Endothelial cell of umbilical vein (primary cell): Measurements from ENCODE around the gene ETDC. TPM values are rescaled to one million over a fixed set of nuclear protein-coding genes. Genes with fewer than 3 reads are reported as not detected.

Experiments used
- BruUV-seq: library from RNA; stranded (reverse); fragments of 400-500 nt; replicated peaks from 2 replicates; lab custom pipeline; 2021; lab: Mats Ljungman, UMichigan
- CTCF ChIA-PET: fragments of 300-600, 350-600 bp; sonication (Branson Sonifier 250); formaldehyde crosslinking; loops from one replicate; lab custom pipeline; 2021; ENCODE audit warnings: antibody characterized with exemption, inconsistent platforms; lab: Charles Lee
- POLR2A ChIA-PET: fragments of 300-600, 350-600 bp; sonication (Branson Sonifier 250); formaldehyde crosslinking; loops from one replicate; lab custom pipeline; 2021; ENCODE audit warnings: antibody characterized with exemption, inconsistent platforms; lab: Charles Lee
- DNase-seq: peaks from one replicate; pipeline ENCODE4 v3.0.0-alpha.2; 2011; ENCODE audit warnings: low read depth, low spot score
- FAIRE-seq: peaks from 2 replicates; lab custom pipeline; 2011; peaks lifted over from hg19 to GRCh38; lab: Jason Lieb, UNC
- H2AFZ ChIP-seq: 2 replicates; pipeline ENCODE4 v1.6.0; 2012; ENCODE audit warnings: low read depth, low read length, control low read depth, inconsistent platforms
- H3K27ac ChIP-seq: 2 replicates; pipeline ENCODE4 v1.5.1; 2011; ENCODE audit warnings: low read depth, mild to moderate bottlenecking, control low read depth, low read length, moderate library complexity; ENCODE audit not compliant: insufficient read depth
- H3K27me3 ChIP-seq, 2 experiments: 2 replicates each; pipeline versions ENCODE4 v1.6.0 to v1.6.1; 2011; ENCODE audit warnings: low read length in 2 of 2, mixed read lengths in 1 of 2; ENCODE audit not compliant: control insufficient read depth in 2 of 2, insufficient read depth in 2 of 2
- H3K36me3 ChIP-seq, 2 experiments: 2 replicates in 1 of 2; 3 replicates in 1 of 2; pipeline ENCODE4 v1.5.1; 2011; ENCODE audit warnings: low read length in 2 of 2, mild to moderate bottlenecking in 1 of 2, moderate library complexity in 1 of 2; ENCODE audit not compliant: control insufficient read depth in 2 of 2, insufficient read depth in 2 of 2; ENCODE audit errors: extremely low read depth in 1 of 2
- H3K4me1 ChIP-seq: 3 replicates; pipeline ENCODE4 v1.5.1; 2011; ENCODE audit warnings: mild to moderate bottlenecking, low read length; ENCODE audit not compliant: control insufficient read depth, insufficient read depth; ENCODE audit errors: extremely low read depth
- H3K4me2 ChIP-seq: 2 replicates; pipeline ENCODE4 v1.6.1; 2011; ENCODE audit warnings: low read length, control low read depth, mixed read lengths; ENCODE audit not compliant: insufficient read depth
- H3K4me3 ChIP-seq, 3 experiments: fragments of 200-600 bp in 1 of 3; sonication (generic), shearing (Covaris generic) in 1 of 3; replicated peaks in 1 of 3; 2 replicates each; pipeline ENCODE4 v1.5.1; 2011 to 2016; ENCODE audit warnings: control low read depth in 3 of 3, low read length in 3 of 3, mild to moderate bottlenecking in 2 of 3, inconsistent platforms in 1 of 3, low read depth in 1 of 3, moderate library complexity in 1 of 3; ENCODE audit not compliant: insufficient read depth in 1 of 3
- H3K79me2 ChIP-seq: 2 replicates; pipeline ENCODE4 v1.6.0; 2012; ENCODE audit warnings: low read length, inconsistent platforms; ENCODE audit not compliant: control insufficient read depth, insufficient read depth
- H3K9ac ChIP-seq: replicated peaks from 2 replicates; pipeline ENCODE3; 2011; ENCODE audit warnings: low read length, control low read depth; ENCODE audit not compliant: insufficient read depth; ENCODE audit errors: extremely low read depth
- H3K9me1 ChIP-seq: replicated peaks from 3 replicates; pipeline ENCODE4 v1.6.0; 2011; ENCODE audit warnings: mild to moderate bottlenecking, low read length; ENCODE audit not compliant: control insufficient read depth, insufficient read depth; ENCODE audit errors: extremely low read depth
- H3K9me3 ChIP-seq: replicated peaks from 2 replicates; pipeline ENCODE4 v1.5.1; 2012; ENCODE audit warnings: low read length, inconsistent platforms; ENCODE audit not compliant: control insufficient read depth, insufficient read depth
- H4K20me1 ChIP-seq: replicated peaks from 2 replicates; pipeline ENCODE3; 2011; ENCODE audit warnings: mild to moderate bottlenecking, low read length; ENCODE audit not compliant: control insufficient read depth, insufficient read depth; ENCODE audit errors: extremely low read depth
- CTCF ChIP-seq, 2 donors: IDR thresholded peaks; 1 replicate in 1 of 2; 2 replicates in 1 of 2; pipeline ENCODE4 v1.5.1; 2011; ENCODE audit warnings: low read length in 2 of 2, mild to moderate bottlenecking in 2 of 2, moderate library complexity in 2 of 2, control low read depth in 1 of 2, inconsistent platforms in 1 of 2, low read depth in 1 of 2; ENCODE audit not compliant: insufficient read depth in 1 of 2; ENCODE audit errors: extremely low read depth in 1 of 2
- EZH2 ChIP-seq: IDR thresholded peaks from 2 replicates; pipeline ENCODE4 v1.6.1; 2012; ENCODE audit warnings: borderline replicate concordance, low read depth, mild to moderate bottlenecking, moderate library complexity, low read length, inconsistent platforms; ENCODE audit not compliant: severe bottlenecking
- FOS ChIP-seq: IDR thresholded peaks from 2 replicates; pipeline ENCODE4 v1.6.1; 2011; ENCODE audit warnings: mild to moderate bottlenecking, low read length, moderate library complexity, borderline replicate concordance; ENCODE audit not compliant: insufficient read depth
- GATA2 ChIP-seq: IDR thresholded peaks from 2 replicates; pipeline ENCODE4 v1.7.0; 2011; ENCODE audit warnings: low read depth, mild to moderate bottlenecking, moderate library complexity, mixed read lengths, low read length; ENCODE audit not compliant: insufficient read length, insufficient read depth
- JUN ChIP-seq: IDR thresholded peaks from 2 replicates; pipeline ENCODE4 v1.6.1; 2011; ENCODE audit warnings: borderline replicate concordance, low read depth; ENCODE audit not compliant: insufficient read length, insufficient read depth
- MAX ChIP-seq: IDR thresholded peaks from 2 replicates; pipeline ENCODE4 v1.6.1; 2011; ENCODE audit not compliant: insufficient read depth, insufficient read length
- MYC ChIP-seq: IDR thresholded peaks from one replicate; pipeline ENCODE4 v1.6.1; 2011; ENCODE audit warnings: mild to moderate bottlenecking, low read depth, low read length
- POLR2A ChIP-seq: IDR thresholded peaks from 2 replicates; pipeline ENCODE4 v1.6.1; 2012; ENCODE audit warnings: low read depth, mild to moderate bottlenecking, control low read depth, low read length
- POLR2AphosphoS5 ChIP-seq: IDR thresholded peaks from 2 replicates; pipeline ENCODE4 v1.6.1; 2012; ENCODE audit warnings: low read depth, mild to moderate bottlenecking, control low read depth, low read length, moderate library complexity; ENCODE audit not compliant: insufficient read depth
- dilution Hi-C: fragments of 300-500 bp; cut with MboI; formaldehyde crosslinking; loops from one replicate; pipeline ENCODE4 v1.15.0; 2019; ENCODE audit warnings: low sequenced_read_pairs; ENCODE audit not compliant: extremely low pct_ligation_motif_present
- intact Hi-C: fragments of 100-400 bp; cut with micrococcal nuclease; formaldehyde crosslinking; loops from one replicate; pipeline ENCODE4 v1.10.0; 2022
- polyA plus RNA-seq, 4 experiments: library from polyadenylated mRNA; depleted of rRNA in 3 of 4; stranded (reverse) in 3 of 4; unstranded in 1 of 4; fragments of >200 nt; gene quantifications; 2 replicates each; pipeline versions ENCODE4 v1.2.1 to v1.2.3, GENCODE V29; 2011 to 2012; ENCODE audit warnings: missing spikeins in 1 of 4
- total RNA-seq: library from RNA; stranded (reverse); gene quantifications from 2 replicates; pipeline ENCODE4 v1.2.3, GENCODE V29; 2021

Gene ETDC
- total and polyA plus RNA-seq, 2 donors (not counting 3 experiments of a cell fraction or from before 2014, with no cell fraction given): not detected

GRCh38 chrX:135327299-135327698, 18.0 kb downstream of the ETDC start:
- H2AFZ ChIP-seq: no peak overlapping the region
- H3K9me3 ChIP-seq: no peaks in the 10 kb centered on the region
- no peaks in the 10 kb centered on the region for H3K27me3 ChIP-seq
- no TSS peak for BruUV-seq
- no peak for FAIRE-seq
- no peak overlapping the region for H3K27ac ChIP-seq
- TF ChIP-seq GATA2 (no peak), POLR2A (no peak), MYC (no peak), JUN (peak; percentile 3), FOS (peak; percentile 56)
- H3K4me3 ChIP-seq: no peak overlapping the region
- dilution Hi-C loops (no loop called here), intact Hi-C loops (no loop called here)
- H4K20me1 ChIP-seq: no peaks in the 10 kb centered on the region
- ChIA-PET POLR2A (no interaction called here), CTCF (no interaction called here)
- H3K79me2 ChIP-seq: peaks cover 2% of the 10 kb centered on the region
- DNase-seq: peak; percentile 17
- H3K4me2 ChIP-seq: no peak overlapping the region
- no peak overlapping the region for H3K9ac ChIP-seq
- no peaks in the 10 kb centered on the region for H3K9me1 ChIP-seq
- H3K4me1 ChIP-seq: no peaks in the 10 kb centered on the region
- H3K36me3 ChIP-seq: no peaks in the 10 kb centered on the region

DNA sequence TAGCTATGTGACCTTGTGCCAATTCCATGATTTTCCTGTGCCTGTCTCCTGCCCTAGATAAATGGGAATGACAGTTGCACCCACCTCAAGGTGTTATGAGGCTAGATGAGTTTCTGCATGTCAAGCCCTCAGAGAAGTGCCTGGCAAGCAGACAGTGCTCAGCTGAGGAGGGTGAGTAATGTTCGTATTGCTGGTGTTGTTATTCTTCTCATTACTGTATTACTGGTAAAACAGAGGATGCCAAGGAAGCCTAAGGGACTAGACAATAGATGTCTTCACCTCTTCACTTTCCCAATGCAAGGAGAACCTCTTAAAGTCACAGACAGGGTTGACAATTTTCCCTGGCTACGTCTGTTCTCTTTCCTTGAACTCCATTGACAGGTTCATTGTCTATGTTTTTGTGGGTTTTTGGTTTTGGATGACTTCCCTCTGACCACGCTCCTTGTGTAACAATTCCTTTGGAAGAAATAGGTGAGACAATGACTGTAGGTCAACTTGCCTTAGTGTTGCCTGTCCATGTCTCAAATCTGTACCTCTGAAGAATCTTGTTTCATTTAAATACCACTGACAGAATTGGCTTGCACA, 19.2 kb downstream of the ETDC start:
- Histone ChIP-seq H3K27me3 (no peaks in the 10 kb centered on the region), H3K79me2 (peaks cover 2% of the 10 kb centered on the region), H3K27ac (no peak overlapping the region), H2AFZ (no peak overlapping the region), H3K9me1 (no peaks in the 10 kb centered on the region), H3K36me3 (no peaks in the 10 kb centered on the region), H3K9me3 (no peaks in the 10 kb centered on the region), H4K20me1 (no peaks in the 10 kb centered on the region), H3K4me2 (no peak overlapping the region), H3K4me3 (no peak overlapping the region), H3K9ac (no peak overlapping the region), H3K4me1 (no peaks in the 10 kb centered on the region)
- BruUV-seq: no TSS peak
- intact Hi-C loops (no loop called here), dilution Hi-C loops (no loop called here)
- POLR2A ChIA-PET: no interaction called here
- TF ChIP-seq POLR2AphosphoS5 (no peak), POLR2A (no peak), FOS (no peak), GATA2 (no peak), JUN (no peak), MAX (no peak), CTCF (IDR thresholded peaks at IDR 0.05; ENCODE audit: extremely low read depth in 1 of 2, insufficient read depth in 1 of 2, low read depth in 1 of 2, low read length in 2 of 2) (no peak), MYC (no peak), EZH2 (no peak)
- FAIRE-seq: no peak
- CTCF ChIA-PET: no interaction called here
- DNase-seq: no peak
